ENCODE results near the gene RUVBL1. TPM values are rescaled to one million over a fixed set of nuclear protein-coding genes. Genes with fewer than 3 reads are reported as not detected.

The RUVBL1 gene
- total RNA-seq, 4 donors from 2014 or later, result 19.4 to 27.8 (median 26.7) TPM

- Histone ChIP-seq H3K9me3 (no peaks in the 10 kb centered on the region), H3K36me3 (peaks cover 0 to 51% of the 10 kb centered on the region in 2 donors), H3K27me3 (no peaks in the 10 kb centered on the region), H3K4me1 (peaks cover 0 to 7% (median 5%) of the 10 kb centered on the region in 3 donors), H3K27ac (no peak overlapping the region), H3K4me3 (no peak overlapping the region)
- no peak for TF ChIP-seq POLR2A (IDR thresholded peaks at IDR 0.05)
- TF ChIP-seq CTCF (IDR thresholded peaks at IDR 0.05), result no peak
- TF ChIP-seq POLR2AphosphoS5 (IDR thresholded peaks at IDR 0.05), result no peak
- no peak for TF ChIP-seq EP300 (IDR thresholded peaks at IDR 0.05)
- no peak for ATAC-seq
- WGBS, 2 donors (ENCODE audit: low coverage in 1 of 2), result 86 to 94% methylated on average over 3 to 4 of the region's 5 CpGs
These were observed 12.5 kb downstream of the RUVBL1 start for GRCh38 chr3:128111147-128111546.

GRCh38 chr3:128107834-128108233, 15.8 kb downstream of the RUVBL1 start:
- no peaks in the 10 kb centered on the region for H3K27me3 ChIP-seq
- no peak overlapping the region for H3K27ac ChIP-seq
- no peak for ATAC-seq
- H3K9me3 ChIP-seq, result no peaks in the 10 kb centered on the region
- peaks cover 0 to 49% of the 10 kb centered on the region in 2 donors for H3K36me3 ChIP-seq
- WGBS, 2 donors (ENCODE audit: low coverage in 1 of 2), result 65 to 84% methylated on average over 6 to 7 of the region's 8 CpGs
- TF ChIP-seq CTCF (IDR thresholded peaks at IDR 0.05) (no peak), POLR2AphosphoS5 (IDR thresholded peaks at IDR 0.05) (no peak), EP300 (IDR thresholded peaks at IDR 0.05) (no peak), POLR2A (IDR thresholded peaks at IDR 0.05) (no peak)
- H3K4me3 ChIP-seq, result no peak overlapping the region
- H3K4me1 ChIP-seq, result peaks cover 0 to 5% (median 4%) of the 10 kb centered on the region in 3 donors

GRCh38 chr3:128103136-128103676, 20.4 kb downstream of the RUVBL1 start:
- ATAC-seq, result no peak
- no peak for TF ChIP-seq EP300 (IDR thresholded peaks at IDR 0.05)
- Histone ChIP-seq H3K27me3 (no peaks in the 10 kb centered on the region), H3K4me1 (no peaks in the 10 kb centered on the region), H3K27ac (no peak overlapping the region), H3K36me3 (peaks cover 0 to 65% of the 10 kb centered on the region in 2 donors), H3K9me3 (no peaks in the 10 kb centered on the region), H3K4me3 (no peak overlapping the region)
- 75 to 82% methylated on average over 4 to 5 of the region's 5 CpGs for WGBS, 2 donors (ENCODE audit: low coverage in 1 of 2)

- H3K4me1 ChIP-seq, result no peaks in the 10 kb centered on the region
- peaks cover 0 to 91% of the 10 kb centered on the region in 2 donors for H3K36me3 ChIP-seq
- no peaks in the 10 kb centered on the region for H3K27me3 ChIP-seq
- no peak overlapping the region for H3K27ac ChIP-seq
- TF ChIP-seq POLR2AphosphoS5 (IDR thresholded peaks at IDR 0.05) (no peak), CTCF (IDR thresholded peaks at IDR 0.05) (no peak), EP300 (IDR thresholded peaks at IDR 0.05) (no peak), POLR2A (IDR thresholded peaks at IDR 0.05) (no peak)
- WGBS, 2 donors (ENCODE audit: low coverage in 1 of 2), result 80 to 100% methylated on average over 2 of the region's 2 CpGs
- no peaks in the 10 kb centered on the region for H3K9me3 ChIP-seq
- no peak overlapping the region for H3K4me3 ChIP-seq
- ATAC-seq, result no peak
These were observed 23.0 kb downstream of the RUVBL1 start for GRCh38 chr3:128100638-128101037.

- no peak for ATAC-seq
These were observed 23.5 kb downstream of the RUVBL1 start for GRCh38 chr3:128100161-128100560.

More at GRCh38 chr3:128100161-128100560, 23.5 kb downstream of the RUVBL1 start:
- no peak for TF ChIP-seq POLR2AphosphoS5 (IDR thresholded peaks at IDR 0.05)
- no peak for TF ChIP-seq EP300 (IDR thresholded peaks at IDR 0.05)
- no peak for TF ChIP-seq POLR2A (IDR thresholded peaks at IDR 0.05)
- no peak for TF ChIP-seq CTCF (IDR thresholded peaks at IDR 0.05)
- H3K9me3 ChIP-seq, result no peaks in the 10 kb centered on the region
- 100% methylated on average over 1 of the region's 3 CpGs for WGBS, 2 donors (ENCODE audit: low coverage in 1 of 2)
- H3K36me3 ChIP-seq, result peaks cover 0 to 93% of the 10 kb centered on the region in 2 donors
- H3K4me3 ChIP-seq, result no peak overlapping the region
- no peak overlapping the region for H3K27ac ChIP-seq
- peaks cover 0 to 4% (median 0%) of the 10 kb centered on the region in 3 donors for H3K4me1 ChIP-seq
- no peaks in the 10 kb centered on the region for H3K27me3 ChIP-seq
